Kidney (tissue), 14 donors: ENCODE data around the gene HDAC10. TPM values are rescaled to one million over a fixed set of nuclear protein-coding genes. Genes with fewer than 3 reads are reported as not detected.
"Not testable (repeated sequence)": the region's sequence is repeated elsewhere in the genome, so short reads cannot be mapped to it uniquely, and the experiment has no call there.

ENCODE experiments used
- DNase-seq, 5 donors: peaks; one replicate each; pipeline ENCODE4 v3.0.0-alpha.2; 2013 to 2020
- FAIRE-seq: peaks from 2 replicates; lab custom pipeline; 2012; peaks lifted over from hg19 to GRCh38; lab: Jason Lieb, UNC
- H3K27ac ChIP-seq, 2 donors: one replicate each; pipeline ENCODE4 v1.7.0; 2013; ENCODE audit warnings: low read depth in 2 of 2, low read length in 2 of 2, inconsistent platforms in 1 of 2
- H3K27me3 ChIP-seq: one replicate; pipeline ENCODE4 v1.7.1; 2013; ENCODE audit warnings: low read length, inconsistent platforms; ENCODE audit not compliant: control insufficient read depth, insufficient read depth
- H3K36me3 ChIP-seq, 3 donors: one replicate each; pipeline versions ENCODE4 v1.7.0 to v1.7.1; 2013; ENCODE audit warnings: low read length in 3 of 3, control low read depth in 1 of 3, inconsistent platforms in 1 of 3; ENCODE audit not compliant: insufficient read depth in 3 of 3, control insufficient read depth in 2 of 3
- H3K4me1 ChIP-seq, 3 donors: one replicate each; pipeline versions ENCODE4 v1.7.0 to v1.7.1; 2013; ENCODE audit warnings: low read length in 3 of 3, inconsistent platforms in 1 of 3, low read depth in 1 of 3; ENCODE audit not compliant: control insufficient read depth in 2 of 3, insufficient read depth in 2 of 3
- H3K4me3 ChIP-seq, 3 donors: one replicate each; pipeline versions ENCODE4 v1.7.0 to v1.8.1; 2013; ENCODE audit warnings: low read length in 3 of 3, control low read depth in 1 of 3, inconsistent platforms in 1 of 3
- H3K9ac ChIP-seq, 3 donors: one replicate each; pipeline versions ENCODE4 v1.7.0 to v1.7.1; 2013; ENCODE audit warnings: low read length in 3 of 3, control low read depth in 1 of 3, inconsistent platforms in 1 of 3
- H3K9me3 ChIP-seq, 3 donors: one replicate each; pipeline versions ENCODE4 v1.7.0 to v1.7.1; 2013; ENCODE audit warnings: low read length in 3 of 3, control low read depth in 1 of 3, inconsistent platforms in 1 of 3; ENCODE audit not compliant: control insufficient read depth in 2 of 3, insufficient read depth in 1 of 3
- intact Hi-C: fragments of 100-400 bp; cut with DNase I; formaldehyde crosslinking; loops from one replicate; pipeline ENCODE4 v1.11.1; 2022
- polyA plus RNA-seq: library from polyadenylated mRNA; stranded (reverse); fragments of 350-450 nt; fragmentation: Illumina TruSeq; extraction: RNeasy Lipid Tissue Mini Kit (QIAGEN cat#74804); gene quantifications from one replicate; pipeline ENCODE4 v1.2.3, GENCODE V29; 2014; ENCODE audit warnings: low read depth, low replicate concordance; ENCODE audit not compliant: insufficient read depth
- total RNA-seq: library from RNA; stranded (reverse); fragmentation: NEBNext Ultra II Directional; extraction: Animal tissue kit (Norgen Biotek cat#: 25700); gene quantifications from one replicate; pipeline ENCODE4 v1.2.1, GENCODE V29; 2021
- TF ChIP-seq, protein P1 (sequence below): IDR thresholded peaks from 3 replicates; pipeline ENCODE4 v1.5.1; 2012; ENCODE audit warnings: mild to moderate bottlenecking, moderate library complexity, borderline replicate concordance; ENCODE audit not compliant: insufficient read depth; ENCODE audit errors: extremely low read depth
- donor health status: control.
- donor health status: control.
- donor health status: control.
- donor health status: control.
- donor health status: control.
- donor health status: DM: yes; HTN: yes; CAD: no.
- donor health status: Normal renal cell carcinoma (clear cell type).

HDAC10 gene
- total and polyA plus RNA-seq, 2 donors from 2014 or later: 20.4 to 43.8 TPM

DNA sequence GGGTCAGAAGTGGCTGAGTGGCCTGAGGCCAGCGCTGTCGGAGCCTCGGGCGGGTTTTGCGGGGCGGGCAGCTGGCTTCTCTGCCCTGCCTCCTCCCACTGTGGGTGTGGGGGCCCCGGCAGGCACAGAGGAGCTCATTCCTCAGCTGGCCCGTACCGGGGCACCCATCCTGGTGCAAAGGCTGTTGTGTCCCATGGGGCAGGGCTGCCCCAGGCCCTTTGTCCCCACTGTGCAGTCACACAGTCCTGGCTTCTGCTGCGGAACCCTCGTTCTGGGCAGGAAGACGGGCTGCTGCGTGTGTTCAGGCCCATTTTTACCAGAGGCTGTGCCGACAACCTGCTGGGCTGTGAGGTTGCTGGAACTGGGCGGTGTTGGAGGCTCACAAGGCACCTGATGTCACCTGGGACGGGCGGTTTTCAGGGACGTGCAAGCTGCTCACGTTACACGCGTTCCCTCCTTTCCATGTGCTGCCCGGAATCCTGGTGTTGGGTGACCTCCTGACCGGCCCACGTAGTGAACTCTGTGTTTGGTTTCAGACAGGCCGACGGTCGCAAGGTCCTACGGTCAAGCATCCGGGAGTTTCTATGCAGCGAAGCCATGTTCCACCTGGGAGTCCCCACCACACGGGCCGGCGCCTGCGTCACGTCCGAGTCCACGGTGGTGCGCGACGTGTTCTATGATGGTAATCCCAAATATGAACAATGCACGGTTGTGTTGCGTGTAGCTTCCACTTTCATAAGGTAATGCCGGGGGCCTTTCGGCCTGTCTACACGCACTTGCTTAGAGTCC, 45.1 kb downstream of the HDAC10 start:
- no peaks in the 10 kb centered on the region for H3K9me3 ChIP-seq
- DNase-seq: peak in 1 of 5 donors; percentile 74
- TF ChIP-seq, protein P1, sequence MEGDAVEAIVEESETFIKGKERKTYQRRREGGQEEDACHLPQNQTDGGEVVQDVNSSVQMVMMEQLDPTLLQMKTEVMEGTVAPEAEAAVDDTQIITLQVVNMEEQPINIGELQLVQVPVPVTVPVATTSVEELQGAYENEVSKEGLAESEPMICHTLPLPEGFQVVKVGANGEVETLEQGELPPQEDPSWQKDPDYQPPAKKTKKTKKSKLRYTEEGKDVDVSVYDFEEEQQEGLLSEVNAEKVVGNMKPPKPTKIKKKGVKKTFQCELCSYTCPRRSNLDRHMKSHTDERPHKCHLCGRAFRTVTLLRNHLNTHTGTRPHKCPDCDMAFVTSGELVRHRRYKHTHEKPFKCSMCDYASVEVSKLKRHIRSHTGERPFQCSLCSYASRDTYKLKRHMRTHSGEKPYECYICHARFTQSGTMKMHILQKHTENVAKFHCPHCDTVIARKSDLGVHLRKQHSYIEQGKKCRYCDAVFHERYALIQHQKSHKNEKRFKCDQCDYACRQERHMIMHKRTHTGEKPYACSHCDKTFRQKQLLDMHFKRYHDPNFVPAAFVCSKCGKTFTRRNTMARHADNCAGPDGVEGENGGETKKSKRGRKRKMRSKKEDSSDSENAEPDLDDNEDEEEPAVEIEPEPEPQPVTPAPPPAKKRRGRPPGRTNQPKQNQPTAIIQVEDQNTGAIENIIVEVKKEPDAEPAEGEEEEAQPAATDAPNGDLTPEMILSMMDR: no peak
- intact Hi-C loops: no loop called here
- H3K36me3 ChIP-seq: peaks cover 0 to 19% (median 8%) of the 10 kb centered on the region in 3 donors
- H3K27me3 ChIP-seq: no peaks in the 10 kb centered on the region
- peaks cover 0 to 24% (median 15%) of the 10 kb centered on the region in 3 donors for H3K4me1 ChIP-seq
- H3K9ac ChIP-seq: no peak overlapping the region
- FAIRE-seq: no peak
- no peak overlapping the region for H3K4me3 ChIP-seq
- H3K27ac ChIP-seq: no peak overlapping the region

DNA sequence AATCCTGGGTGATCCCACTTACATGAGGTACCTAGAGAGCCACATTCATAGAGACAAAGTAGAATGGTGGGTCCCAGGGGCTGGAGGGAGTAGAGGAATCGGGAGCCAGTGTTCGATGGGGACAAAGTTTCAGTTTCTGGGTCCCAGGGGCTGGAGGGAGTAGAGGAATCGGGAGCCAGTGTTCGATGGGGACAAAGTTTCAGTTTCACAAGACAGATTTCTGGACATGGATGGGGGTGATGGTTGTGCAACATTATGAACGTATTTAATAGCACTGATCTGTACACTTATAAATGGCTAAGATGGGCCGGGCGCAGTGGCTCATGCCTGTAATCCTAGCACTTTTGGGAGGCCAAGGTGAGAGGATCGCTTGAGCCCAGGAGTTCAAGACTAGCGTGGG, 46.1 kb downstream of the HDAC10 start:
- intact Hi-C loops, FAIRE-seq, H3K27ac ChIP-seq, H3K9ac ChIP-seq, H3K4me3 ChIP-seq, H3K9me3 ChIP-seq, H3K27me3 ChIP-seq: not testable (repeated sequence)
- peak in 1 of 5 donors; percentile 50 for DNase-seq
- H3K4me1 ChIP-seq: peaks cover 0 to 24% (median 15%) of the 10 kb centered on the region in 3 donors
- peaks cover 0 to 12% (median 5%) of the 10 kb centered on the region in 3 donors for H3K36me3 ChIP-seq

DNA sequence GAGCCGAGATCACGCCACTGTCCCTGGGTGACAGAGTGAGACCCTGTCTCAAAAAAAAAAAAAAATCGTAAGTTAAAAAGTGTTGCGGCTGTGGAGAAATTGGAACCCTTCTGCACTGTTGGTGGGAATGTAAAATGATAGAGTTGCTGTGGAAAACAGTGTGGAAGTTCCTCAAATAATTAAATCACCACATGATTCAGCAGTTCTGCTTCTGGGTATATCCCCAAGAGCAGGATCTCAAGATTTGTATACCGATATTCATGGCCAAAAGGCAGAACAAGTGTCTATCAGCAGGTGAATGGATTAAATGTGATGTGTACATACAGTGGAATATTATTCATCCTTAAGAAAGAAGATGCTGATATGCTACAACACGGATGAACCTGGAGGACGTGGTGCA, 46.5 kb downstream of the HDAC10 start:
- Histone ChIP-seq H3K27me3 (no peaks in the 10 kb centered on the region), H3K9me3 (no peaks in the 10 kb centered on the region), H3K36me3 (peaks cover 0 to 12% (median 5%) of the 10 kb centered on the region in 3 donors), H3K4me3 (no peak overlapping the region), H3K4me1 (peaks cover 0 to 24% (median 18%) of the 10 kb centered on the region in 3 donors), H3K9ac (no peak overlapping the region), H3K27ac (no peak overlapping the region)
- intact Hi-C loops: no loop called here
- DNase-seq: no peak
- FAIRE-seq: no peak
- TF ChIP-seq, protein P1: no peak

DNA sequence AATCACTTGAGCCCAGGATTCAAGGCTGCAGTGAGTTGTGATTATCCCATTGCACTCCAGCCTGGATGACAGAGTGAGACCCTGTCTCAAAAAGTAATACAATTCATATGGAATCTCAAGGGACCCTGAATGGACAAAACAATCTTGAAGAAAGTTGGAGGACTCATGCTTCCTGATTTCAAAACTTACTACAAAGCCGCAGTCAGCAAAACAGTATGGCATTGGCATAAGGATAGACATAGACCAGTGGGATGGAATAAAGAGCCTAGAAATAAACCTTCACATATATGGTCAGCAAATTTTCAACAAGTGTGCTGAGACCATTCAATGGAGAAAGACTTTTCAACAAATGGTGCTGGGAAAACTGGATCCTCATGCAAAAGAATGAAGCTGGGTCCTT, 47.8 kb downstream of the HDAC10 start:
- H3K4me1 ChIP-seq: peaks cover 0 to 24% (median 19%) of the 10 kb centered on the region in 3 donors
- H3K27ac ChIP-seq: no peak overlapping the region
- TF ChIP-seq, protein P1: no peak
- DNase-seq (no peak), FAIRE-seq (no peak)
- H3K9me3 ChIP-seq: no peaks in the 10 kb centered on the region
- H3K9ac ChIP-seq: no peak overlapping the region
- H3K36me3 ChIP-seq: peaks cover 0 to 8% (median 5%) of the 10 kb centered on the region in 3 donors
- intact Hi-C loops: no loop called here
- H3K27me3 ChIP-seq: no peaks in the 10 kb centered on the region
- H3K4me3 ChIP-seq: no peak overlapping the region
